Measurements from ENCODE around the gene CFD.
"Not testable (repeated sequence)": the region's sequence is repeated elsewhere in the genome, so short reads cannot be mapped to it uniquely, and the experiment has no call there.

The CFD gene

DNA sequence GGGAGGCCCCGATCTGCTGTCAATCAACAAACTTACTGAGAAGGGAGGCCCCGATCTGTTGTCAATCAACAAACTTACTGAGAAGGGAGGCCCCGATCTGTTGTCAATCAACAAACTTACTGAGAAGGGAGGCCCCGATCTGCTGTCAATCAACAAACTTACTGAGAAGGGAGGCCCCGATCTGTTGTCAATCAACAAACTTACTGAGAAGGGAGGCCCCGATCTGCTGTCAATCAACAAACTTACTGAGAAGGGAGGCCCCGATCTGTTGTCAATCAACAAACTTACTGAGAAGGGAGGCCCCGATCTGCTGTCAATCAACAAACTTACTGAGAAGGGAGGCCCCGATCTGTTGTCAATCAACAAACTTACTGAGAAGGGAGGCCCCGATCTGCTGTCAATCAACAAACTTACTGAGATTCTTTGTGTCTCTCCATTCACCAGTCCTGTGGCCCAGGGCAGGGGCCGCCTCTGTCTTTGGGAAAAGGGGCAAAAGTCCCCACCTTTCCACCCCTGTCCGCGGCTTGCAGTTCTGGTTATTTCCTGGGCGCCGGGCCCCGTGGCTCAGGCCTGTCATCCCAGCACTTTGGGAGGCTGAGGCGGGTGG lies 5.7 kb upstream of the CFD start:
- not testable (repeated sequence) for DNase-seq

DNA sequence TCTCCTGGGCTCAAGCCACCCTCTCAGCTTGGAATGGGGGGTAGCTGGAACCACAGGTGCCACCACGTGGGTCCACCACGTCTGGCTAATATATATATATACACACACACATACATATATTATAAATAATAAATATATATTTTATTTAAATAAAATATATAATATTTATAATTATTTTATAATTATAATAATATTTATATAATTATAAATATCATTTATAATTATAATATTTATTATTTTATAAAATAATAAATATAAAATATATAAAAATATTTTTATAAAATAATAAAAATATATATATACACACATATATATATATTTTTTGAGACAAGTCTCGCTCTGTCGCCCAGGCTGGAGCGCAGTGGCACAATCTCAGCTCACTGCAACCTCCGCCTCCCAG lies 4.9 kb upstream of the CFD start:
- no peak for DNase-seq

DNA sequence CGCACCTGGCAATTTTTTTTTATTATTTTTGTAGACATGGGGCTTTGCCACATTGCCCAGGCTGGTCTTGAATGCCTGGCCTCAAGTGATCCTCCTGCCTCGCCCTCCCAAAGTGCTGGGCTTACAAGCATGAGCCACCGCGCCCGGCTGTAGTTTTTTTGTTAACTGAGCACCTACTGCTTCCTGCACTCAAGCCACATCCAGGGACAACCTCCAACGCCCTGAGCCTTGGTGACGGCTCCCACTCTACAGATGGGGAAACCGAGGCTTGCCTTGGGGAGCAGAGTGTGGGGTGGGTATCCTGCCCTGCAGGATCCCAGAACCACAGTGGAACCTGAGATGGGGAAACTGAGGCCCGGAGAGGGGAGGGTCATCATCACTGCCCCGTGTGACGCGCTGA lies 4.3 kb upstream of the CFD start:
- DNase-seq: no peak

DNA sequence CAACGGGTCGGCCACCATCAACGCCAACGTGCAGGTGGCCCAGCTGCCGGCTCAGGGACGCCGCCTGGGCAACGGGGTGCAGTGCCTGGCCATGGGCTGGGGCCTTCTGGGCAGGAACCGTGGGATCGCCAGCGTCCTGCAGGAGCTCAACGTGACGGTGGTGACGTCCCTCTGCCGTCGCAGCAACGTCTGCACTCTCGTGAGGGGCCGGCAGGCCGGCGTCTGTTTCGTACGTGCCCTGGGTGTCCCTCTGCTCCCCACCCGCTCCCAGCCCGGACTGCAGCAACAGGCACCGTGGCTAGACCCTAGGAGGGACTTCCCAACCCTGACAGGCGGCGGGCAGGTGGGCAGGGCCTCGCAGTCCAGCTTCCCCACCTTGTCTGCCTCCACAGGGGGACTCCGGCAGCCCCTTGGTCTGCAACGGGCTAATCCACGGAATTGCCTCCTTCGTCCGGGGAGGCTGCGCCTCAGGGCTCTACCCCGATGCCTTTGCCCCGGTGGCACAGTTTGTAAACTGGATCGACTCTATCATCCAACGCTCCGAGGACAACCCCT lies 3.8 kb upstream of the CFD start:
- no peak for DNase-seq

DNA sequence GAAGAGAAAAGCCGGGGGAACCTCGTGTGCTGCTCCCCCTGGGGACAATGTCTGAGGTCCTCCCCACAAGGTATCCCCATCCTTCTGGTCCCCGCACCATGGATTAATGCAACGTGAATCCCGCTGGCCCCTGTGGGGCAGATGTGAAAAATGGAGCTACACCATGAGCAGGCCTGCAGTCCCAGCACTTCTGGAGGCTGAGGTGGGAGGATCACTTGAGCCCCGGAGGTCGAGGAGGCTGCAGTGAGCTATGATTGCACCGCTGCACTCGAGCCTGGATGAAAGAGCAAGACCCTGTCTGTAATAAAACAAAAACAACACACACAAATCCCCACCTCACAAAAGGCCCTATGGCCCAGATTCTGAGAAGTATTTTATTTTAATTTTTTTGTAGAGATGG lies 1.2 kb upstream of the CFD start:
- DNase-seq: no peak

DNA sequence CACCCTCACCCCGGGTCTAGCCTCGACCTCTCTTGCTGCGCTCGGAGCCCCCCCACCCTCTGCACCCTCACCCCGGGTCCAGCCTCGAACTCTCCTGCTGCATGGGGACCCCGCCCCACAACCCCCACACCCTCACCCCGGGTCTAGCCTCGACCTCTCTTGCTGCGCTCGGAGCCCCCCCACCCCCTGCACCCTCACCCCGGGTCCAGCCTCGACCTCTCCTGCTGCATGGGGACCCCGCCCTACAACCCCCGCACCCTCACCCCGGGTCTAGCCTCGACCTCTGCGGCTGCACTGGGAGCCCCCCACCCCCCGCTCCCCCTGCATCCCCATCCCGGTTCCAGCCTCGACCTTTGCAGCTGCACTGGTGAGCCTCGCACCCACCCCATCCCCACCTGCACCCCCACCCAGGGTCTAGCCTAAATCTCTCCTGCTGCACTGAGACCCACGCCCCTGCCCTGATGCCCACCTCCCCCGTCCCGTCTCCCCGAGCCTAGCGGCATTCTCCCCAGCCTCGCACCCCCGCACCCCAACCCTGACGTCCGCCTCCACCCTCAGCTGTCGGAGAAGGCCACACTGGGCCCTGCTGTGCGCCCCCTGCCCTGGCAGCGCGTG lies 1.8 kb downstream of the CFD start:
- DNase-seq: no peak

DNA sequence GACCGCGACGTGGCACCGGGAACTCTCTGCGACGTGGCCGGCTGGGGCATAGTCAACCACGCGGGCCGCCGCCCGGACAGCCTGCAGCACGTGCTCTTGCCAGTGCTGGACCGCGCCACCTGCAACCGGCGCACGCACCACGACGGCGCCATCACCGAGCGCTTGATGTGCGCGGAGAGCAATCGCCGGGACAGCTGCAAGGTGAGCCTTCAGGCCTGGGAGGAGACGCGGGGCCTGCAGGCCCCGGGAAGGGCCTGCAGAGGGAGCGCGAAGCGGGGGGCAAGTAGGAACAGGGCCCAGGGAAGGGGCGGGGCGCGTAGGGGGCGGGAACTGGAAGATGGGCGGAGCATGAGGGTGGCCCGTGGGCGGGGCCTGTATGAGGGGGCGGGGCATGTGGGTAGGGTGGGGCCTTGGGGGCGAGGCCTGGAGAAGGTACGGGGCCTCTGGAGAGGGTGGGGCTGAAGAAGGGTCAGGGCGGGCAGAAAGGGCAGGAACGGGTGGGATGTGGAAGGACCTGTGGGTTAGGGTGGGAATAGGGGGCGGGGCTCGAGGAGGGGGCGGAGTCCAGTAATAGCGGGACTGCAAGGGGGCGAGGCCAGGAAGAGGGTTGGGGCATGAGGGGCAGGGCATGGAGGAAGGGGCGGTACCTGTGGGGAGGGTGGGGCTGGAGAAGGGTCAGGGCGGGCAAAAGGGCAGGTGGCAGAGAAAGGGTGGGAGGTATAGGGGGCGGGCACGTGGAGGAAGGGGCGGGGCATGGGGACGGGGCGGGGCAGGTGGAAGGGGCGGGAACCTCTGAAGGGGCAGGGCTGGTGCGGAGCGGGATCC lies 2.5 kb downstream of the CFD start:
- peak; percentile 80 for DNase-seq

DNA sequence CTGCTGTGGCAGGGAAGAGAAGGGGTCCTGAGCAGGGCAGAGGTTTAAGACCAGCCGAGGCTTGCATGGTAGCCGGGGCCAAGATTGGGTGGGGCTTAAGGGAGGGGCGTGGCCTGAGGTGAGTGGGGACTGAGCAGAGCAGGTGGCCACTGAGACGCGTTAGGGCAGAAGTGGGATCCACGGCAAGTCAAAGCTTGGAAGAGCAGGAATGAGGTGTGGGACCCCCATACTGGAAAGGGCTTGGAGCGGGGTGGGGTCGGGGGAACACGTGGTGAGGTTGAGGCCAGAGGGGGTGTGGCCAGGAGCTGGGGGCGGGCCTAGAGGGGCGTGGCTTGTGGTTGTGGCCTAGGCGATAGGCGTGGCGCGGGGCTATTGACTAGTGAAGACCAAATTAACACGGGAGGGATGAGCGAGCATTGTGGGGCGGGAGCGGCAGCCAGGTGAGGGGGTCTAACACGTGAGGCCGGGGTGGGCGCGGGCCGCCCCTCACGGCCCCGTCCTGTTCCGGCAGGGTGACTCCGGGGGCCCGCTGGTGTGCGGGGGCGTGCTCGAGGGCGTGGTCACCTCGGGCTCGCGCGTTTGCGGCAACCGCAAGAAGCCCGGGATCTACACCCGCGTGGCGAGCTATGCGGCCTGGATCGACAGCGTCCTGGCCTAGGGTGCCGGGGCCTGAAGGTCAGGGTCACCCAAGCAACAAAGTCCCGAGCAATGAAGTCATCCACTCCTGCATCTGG lies 3.3 kb downstream of the CFD start:
- no peak for DNase-seq

DNA sequence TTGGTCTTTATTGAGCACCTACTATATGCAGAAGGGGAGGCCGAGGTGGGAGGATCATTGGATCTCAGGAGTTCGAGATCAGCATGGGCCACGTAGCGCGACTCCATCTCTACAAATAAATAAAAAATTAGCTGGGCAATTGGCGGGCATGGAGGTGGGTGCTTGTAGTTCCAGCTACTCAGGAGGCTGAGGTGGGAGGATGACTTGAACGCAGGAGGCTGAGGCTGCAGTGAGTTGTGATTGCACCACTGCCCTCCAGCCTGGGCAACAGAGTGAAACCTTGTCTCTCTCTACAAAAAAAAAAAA lies 3.8 kb downstream of the CFD start:
- DNase-seq: no peak

DNA sequence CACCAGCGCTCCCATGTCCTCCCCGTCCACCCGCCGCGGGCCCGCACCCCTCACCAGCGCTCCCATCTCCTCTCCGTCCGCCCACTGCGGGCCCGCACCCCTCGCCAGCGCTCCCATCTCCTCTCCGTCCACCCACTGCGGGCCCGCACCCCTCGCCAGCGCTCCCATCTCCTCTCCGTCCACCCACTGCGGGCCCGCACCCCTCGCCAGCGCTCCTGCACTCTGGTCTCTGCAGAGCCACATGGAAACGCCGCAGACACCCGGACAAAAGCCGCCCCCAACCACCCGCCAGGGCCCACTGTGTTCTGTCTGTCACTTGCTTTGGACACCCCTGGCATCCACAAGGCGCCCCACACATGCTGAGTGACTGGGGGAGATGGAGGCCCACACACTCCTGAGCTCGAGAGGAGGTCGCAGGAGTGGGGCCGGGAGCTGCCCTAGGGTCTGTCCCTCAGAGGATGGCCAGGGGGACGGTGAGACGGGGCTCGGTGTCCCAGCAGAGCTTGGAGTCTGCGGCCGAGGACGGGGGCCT lies 7.4 kb downstream of the CFD start:
- no peak for DNase-seq

DNA sequence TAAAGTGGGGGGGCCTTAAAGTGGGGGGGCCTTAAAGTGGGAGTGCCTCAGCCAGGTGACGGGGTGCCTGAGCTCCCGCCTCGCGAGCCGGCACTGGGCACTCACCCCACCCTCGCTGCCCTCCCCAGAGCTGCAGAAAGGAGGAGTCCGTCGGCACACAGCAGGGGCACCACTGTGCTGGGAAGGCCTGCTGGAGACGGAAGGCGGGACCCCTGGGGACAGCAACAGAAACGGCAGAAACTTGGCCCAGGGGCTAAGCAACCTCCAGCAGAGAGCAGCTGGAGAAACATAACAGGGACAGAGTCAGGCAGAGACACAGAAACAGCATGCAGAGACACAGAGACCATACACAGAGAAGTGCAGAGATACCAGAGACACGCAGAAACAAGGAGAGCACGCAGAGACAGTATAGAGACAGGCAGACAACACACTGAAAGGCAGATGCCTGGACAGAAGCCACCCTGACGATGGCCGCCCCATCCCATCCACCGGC lies 7.9 kb downstream of the CFD start:
- no peak for DNase-seq

DNA sequence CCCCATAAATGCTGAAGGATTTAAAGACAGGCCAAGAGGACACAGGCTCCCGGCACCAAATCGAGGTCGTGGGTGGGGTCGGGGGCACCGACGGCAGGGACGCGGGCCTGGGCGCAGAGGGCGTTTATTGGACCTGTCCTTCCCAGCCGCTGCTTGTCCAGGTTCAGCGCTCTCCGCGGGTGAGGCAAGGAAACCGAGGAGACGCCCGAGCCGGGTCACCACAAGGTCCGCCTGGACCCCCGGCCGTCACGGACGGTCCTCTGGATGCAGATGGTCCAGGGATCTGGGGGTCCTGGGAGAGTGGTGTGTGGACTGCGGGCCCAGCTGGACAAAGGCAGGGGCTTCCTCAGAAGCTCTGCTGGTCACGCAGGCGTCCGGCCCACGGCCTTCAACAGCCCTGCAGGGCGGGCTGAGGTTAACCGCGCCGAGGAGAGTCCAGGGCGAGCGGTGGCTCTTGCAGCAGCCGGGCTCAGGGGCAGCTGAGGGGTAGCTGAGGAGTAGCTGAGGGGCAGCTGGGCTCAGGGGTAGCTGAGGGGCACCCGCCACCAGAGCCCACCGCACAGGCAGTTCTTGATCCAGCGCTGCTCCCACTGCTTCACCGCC lies 8.5 kb downstream of the CFD start:
- DNase-seq: no peak

DNA sequence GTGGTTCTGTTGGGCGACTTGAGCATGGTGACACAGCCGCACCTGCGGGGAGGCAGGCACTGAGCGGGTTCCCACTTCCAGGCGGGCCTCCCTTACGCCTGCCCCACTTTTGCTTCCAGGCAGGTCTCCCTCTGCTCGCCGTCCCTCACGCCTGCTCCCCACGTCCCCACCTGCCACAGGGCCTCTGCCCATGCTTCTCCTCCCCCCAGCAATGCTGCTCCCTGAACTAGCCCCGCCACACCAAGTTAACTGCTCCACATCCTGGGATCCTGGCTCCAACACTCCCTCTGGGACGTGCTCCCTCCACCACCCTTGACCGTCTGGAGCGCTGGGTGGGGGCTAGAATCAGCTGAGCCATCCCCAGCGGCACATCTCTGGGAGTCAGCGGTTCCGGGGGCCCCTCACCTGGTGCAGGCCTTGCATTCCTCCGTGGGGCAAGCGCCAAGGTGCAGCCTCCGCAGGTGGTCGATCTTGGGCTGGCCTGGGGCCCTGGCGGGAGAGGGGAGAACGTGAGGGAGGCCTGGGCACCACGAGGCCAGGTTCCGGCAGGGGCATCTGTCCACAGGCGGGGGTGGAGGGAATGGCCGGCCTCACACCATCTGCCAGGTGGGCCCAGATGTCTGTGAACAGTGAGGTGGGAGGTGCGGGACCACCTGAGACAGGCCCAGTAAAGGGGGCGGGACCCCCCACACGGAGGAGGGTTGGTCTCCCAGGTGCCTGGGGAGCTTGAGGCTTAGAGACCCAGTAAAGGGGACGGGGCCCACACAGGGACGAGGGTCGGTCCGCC lies 9.2 kb downstream of the CFD start:
- no peak for DNase-seq

DNA sequence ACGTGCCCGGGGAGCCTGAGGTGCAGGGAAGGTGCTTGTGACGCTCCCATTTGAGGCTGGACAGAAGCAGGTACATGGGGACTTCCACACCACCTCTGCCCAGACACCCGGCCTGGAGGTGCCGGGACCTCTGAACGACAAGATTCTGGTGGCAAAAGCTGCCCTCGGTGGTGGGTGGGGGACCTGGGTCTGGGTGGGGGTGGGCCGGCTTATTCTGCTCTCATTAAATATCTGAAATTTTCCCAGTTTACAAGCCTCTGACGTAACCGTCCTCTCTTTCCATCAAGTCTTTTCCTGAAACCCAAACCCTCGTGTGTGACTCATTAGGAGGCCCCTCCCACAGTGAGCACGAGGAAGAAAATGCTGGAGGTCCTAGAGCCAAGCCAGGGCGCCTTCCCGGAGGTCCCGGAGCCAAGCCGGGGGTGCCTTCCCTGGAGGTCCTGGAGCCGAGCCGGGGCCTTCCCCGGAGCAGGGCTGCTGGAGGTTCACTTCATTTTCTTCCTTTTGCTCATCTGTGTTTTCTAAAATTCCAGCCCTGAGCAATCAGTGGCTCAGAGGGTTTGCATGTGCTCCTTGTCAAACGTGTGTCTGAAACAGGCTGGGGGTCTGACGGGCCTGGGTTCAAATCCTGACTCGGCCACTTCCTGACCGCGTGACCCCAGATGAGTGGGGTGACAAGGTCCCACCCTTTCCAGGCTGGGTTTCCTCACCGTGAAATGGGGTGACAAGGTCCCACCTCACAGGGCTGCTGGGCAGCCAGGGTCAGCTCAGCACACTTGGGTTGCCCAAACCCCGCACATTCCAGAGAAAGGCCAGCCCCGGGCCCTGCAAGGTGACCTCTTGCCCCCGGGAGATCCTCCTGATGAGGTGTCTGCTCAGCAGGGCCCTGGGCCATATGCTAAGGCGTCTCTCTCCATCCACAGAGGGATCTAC lies 10.0 kb downstream of the CFD start:
- no peak for DNase-seq

DNA sequence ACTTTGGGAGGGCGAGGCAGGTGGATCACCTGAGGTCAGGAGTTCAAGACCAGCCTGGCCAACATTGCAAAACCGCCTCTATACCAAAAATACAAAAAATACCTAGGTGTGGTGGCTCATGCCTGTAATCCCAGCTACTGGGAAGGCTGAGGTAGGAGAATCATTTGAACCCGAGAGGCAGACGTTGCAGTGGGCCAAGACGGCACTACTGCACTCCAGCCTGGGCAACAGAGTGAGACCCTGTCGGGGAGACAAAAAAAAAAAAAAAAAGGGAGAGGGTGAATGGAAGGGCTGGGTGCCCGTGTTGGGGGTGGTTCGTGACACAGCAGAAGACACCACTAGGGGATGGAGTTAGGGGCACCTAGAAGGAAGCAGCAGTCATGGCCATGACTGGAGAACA lies 10.8 kb downstream of the CFD start:
- no peak for DNase-seq

DNA sequence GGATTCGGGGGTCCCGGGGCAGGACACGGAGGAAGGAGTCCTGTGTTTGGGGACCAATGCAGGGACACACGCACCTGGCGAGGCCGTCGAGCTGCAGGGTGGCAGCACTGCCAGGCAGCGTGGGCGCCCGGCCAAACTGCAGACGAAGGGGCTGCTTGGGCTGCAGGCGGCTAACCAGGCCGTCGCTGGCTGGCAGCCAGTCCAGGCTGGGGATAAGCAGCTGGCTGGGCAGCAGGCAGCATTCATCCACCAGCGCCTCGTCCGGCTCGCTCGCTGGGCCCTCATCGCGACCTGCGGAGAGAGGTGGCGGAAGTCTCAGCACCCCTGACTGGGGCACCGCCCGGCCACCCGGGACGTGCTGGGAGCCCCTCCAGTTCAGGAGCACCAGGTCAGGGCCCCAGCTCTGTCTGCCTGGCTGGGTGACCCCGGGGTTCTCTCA lies 11.5 kb downstream of the CFD start:
- DNase-seq: no peak

DNA sequence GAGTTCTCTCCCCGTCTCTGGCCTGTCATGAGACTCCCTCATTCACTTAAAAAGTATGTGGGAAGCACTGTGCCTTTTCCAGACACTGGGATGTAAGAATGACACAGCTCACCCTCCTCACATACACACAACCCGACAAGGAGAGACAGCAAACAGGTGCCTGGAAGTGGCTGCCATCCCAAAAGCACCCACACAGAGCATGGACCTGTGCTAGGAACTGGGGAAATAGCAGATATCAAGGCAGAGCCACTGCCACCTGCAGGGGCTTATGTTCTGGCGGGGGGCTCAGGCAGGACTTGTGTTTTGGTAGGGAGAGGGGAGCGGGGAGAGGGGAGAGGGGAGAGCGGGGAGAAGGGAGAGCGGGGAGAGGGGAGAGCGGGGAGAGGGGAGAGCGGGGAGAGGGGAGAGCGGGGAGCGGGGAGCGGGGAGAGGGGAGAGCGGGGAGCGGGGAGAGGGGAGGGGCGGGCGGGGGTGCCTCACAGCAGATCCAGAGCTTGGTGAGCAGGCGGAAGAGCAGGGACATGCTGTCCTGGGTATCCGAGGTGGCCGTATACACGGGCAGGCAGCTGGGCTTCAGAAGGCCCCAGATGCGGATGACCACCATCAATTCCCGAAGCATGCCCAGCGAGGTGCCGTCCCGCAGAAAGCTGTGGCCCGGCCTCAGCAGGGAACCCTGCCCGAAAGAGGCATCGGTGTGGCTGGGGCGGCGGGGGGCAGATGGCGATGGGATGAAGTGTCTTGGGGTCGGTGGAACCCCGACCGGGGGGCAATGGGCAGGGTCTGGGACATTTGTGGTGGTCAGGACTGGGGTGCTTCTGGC lies 12.2 kb downstream of the CFD start:
- no peak for DNase-seq

DNA sequence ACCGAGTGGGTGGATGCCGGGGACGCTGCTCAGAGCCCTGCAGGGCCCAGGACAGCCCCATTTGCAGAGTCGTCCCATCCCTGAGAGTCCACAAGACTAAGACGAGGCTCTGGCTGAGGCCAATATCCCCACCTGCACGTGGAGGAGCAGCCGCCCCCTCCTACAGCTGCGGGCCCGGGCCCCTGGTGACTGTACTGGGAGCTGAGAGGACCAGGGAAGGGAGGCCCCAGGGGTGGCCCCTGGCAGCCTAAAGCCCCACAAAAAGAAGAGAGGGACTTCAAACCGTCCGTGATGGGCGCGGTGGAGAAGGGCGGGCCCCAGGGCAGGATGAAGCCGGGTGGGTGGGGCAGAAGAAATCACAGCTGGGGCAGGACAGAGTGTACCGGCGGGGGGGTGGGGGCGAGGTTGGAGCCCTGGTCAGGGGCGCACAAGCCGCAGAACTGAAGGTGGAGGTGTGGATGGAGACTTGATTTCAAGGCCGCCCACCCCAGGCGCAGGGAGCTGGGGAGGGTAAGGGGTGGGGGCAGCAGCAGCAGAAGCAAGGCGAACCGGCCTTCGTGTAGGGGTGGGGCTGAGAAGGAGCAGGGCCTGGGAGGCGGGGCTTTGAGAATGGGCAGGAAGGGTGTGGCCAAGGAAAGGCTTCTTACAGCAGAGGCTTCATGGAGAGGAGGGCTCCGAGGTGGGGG lies 12.9 kb downstream of the CFD start:
- no peak for DNase-seq

DNA sequence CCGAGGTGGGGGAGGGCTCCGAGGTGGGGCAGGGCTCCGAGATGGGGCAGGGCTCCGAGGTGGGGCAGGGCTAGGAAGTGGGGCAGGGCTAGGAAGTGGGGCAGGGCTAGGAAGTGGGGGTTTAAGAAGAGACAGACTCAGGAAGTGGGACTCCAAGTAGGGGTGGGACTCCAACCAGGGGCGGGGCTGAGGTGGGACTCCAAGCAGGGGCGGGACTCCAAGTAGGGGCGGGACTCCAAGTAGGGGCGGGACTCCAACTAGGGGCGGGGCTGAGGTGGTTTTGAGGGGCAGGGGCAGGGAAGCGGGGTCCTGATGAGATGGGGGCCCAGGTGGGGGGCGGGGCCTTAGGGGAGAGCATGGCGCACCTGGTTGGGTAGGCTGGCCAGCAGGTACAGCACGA lies 13.6 kb downstream of the CFD start:
- DNase-seq: no peak
